WTC11 (cell line): ENCODE data around the gene SLC25A23. TPM values are rescaled to one million over a fixed set of nuclear protein-coding genes. Genes with fewer than 3 reads are reported as not detected.

Experiments used
- ATAC-seq: fragments of 200-7000 bp; cut with Tn5 transposase; 2 replicates; pipeline ENCODE4 v1.10.0; 2021; ENCODE audit warnings: mild to moderate bottlenecking, moderate library complexity
- CTCF ChIA-PET: fragments of 300-600 bp; sonication (Branson Sonifier 250); formaldehyde crosslinking; loops from one replicate; lab custom pipeline; 2021; ENCODE audit warnings: antibody characterized with exemption; lab: Charles Lee
- POLR2A ChIA-PET: fragments of 350-600 bp; sonication (Branson Sonifier 250); formaldehyde crosslinking; loops from one replicate; lab custom pipeline; 2021; ENCODE audit warnings: antibody characterized with exemption; lab: Charles Lee
- DNase-seq: peaks from one replicate; pipeline ENCODE4 v3.0.0; 2021; ENCODE audit warnings: low spot score
- H3K27ac Mint-ChIP-seq: 2 replicates; pipeline ENCODE4 v1.8.0; 2021; ENCODE audit warnings: mixed read lengths
- H3K27me3 Mint-ChIP-seq: 2 replicates; pipeline ENCODE4 v1.8.0; 2021; ENCODE audit warnings: low read depth, mild to moderate bottlenecking, moderate library complexity, mixed read lengths
- H3K36me3 Mint-ChIP-seq: 2 replicates; pipeline ENCODE4 v1.8.0; 2021; ENCODE audit warnings: mixed read lengths
- H3K4me1 Mint-ChIP-seq: 2 replicates; pipeline ENCODE4 v1.8.0; 2022; ENCODE audit warnings: mixed read lengths
- H3K4me3 Mint-ChIP-seq: 2 replicates; pipeline ENCODE4 v1.8.0; 2021; ENCODE audit warnings: mild to moderate bottlenecking, moderate library complexity, mixed read lengths
- H3K9me3 Mint-ChIP-seq: 2 replicates; pipeline ENCODE4 v1.8.0; 2021; ENCODE audit warnings: mixed read lengths
- AFF4 ChIP-seq: sonication (generic); formaldehyde crosslinking; IDR thresholded peaks from 2 replicates; pipeline ENCODE4 v1.8.1; 2023; ENCODE audit warnings: mild to moderate bottlenecking, missing genetic modification reagents, borderline replicate concordance
- FOXP4 ChIP-seq: sonication (generic); formaldehyde crosslinking; IDR thresholded peaks from 2 replicates; pipeline ENCODE4 v1.8.0; 2022; ENCODE audit warnings: mild to moderate bottlenecking, missing genetic modification reagents
- HMGXB4 ChIP-seq: sonication (generic); formaldehyde crosslinking; IDR thresholded peaks from 2 replicates; pipeline ENCODE4 v1.8.1; 2023; ENCODE audit warnings: mild to moderate bottlenecking, moderate library complexity, missing genetic modification reagents
- IRF1 ChIP-seq: sonication (generic); formaldehyde crosslinking; IDR thresholded peaks from 2 replicates; pipeline ENCODE4 v1.8.0; 2023; ENCODE audit warnings: missing genetic modification reagents
- JAZF1 ChIP-seq: fragments of 250-450 bp; sonication (Bioruptor Pico); IDR thresholded peaks from 2 replicates; pipeline ENCODE4 v1.9.0; 2021; ENCODE audit warnings: moderate library complexity, mild to moderate bottlenecking, inconsistent platforms
- JUN ChIP-seq: sonication (generic); formaldehyde crosslinking; IDR thresholded peaks from 2 replicates; pipeline ENCODE4 v1.8.0; 2023; ENCODE audit warnings: mild to moderate bottlenecking, missing genetic modification reagents
- MAX ChIP-seq: sonication (generic); formaldehyde crosslinking; IDR thresholded peaks from 2 replicates; pipeline ENCODE4 v1.8.0; 2022; ENCODE audit warnings: mild to moderate bottlenecking, missing genetic modification reagents
- NFATC4 ChIP-seq: fragments of 250-450 bp; sonication (Bioruptor Pico); IDR thresholded peaks from 2 replicates; pipeline ENCODE4 v1.9.0; 2021; ENCODE audit warnings: mild to moderate bottlenecking
- NFE2L1 ChIP-seq: sonication (generic); formaldehyde crosslinking; IDR thresholded peaks from 2 replicates; pipeline ENCODE4 v1.8.1; 2023; ENCODE audit warnings: missing genetic modification reagents
- NR1H2 ChIP-seq: sonication (generic); formaldehyde crosslinking; IDR thresholded peaks from 2 replicates; pipeline ENCODE4 v1.9.0; 2021; ENCODE audit warnings: mild to moderate bottlenecking, moderate library complexity, missing genetic modification reagents
- NR2C2 ChIP-seq: sonication (generic); formaldehyde crosslinking; IDR thresholded peaks from 2 replicates; pipeline ENCODE4 v1.8.0; 2022; ENCODE audit warnings: mild to moderate bottlenecking, missing genetic modification reagents
- PRDM15 ChIP-seq: sonication (generic); formaldehyde crosslinking; IDR thresholded peaks from 2 replicates; pipeline ENCODE4 v1.8.0; 2022; ENCODE audit warnings: missing genetic modification reagents
- TEAD1 ChIP-seq: sonication (generic); formaldehyde crosslinking; IDR thresholded peaks from 2 replicates; pipeline ENCODE4 v1.8.0; 2022; ENCODE audit warnings: mild to moderate bottlenecking, missing genetic modification reagents
- TEAD4 ChIP-seq: sonication (generic); formaldehyde crosslinking; IDR thresholded peaks from 2 replicates; pipeline ENCODE4 v1.8.0; 2022; ENCODE audit warnings: mild to moderate bottlenecking, missing genetic modification reagents
- ZNF423 ChIP-seq: fragments of 250-450 bp; sonication (Bioruptor Pico); IDR thresholded peaks from 2 replicates; pipeline ENCODE4 v2.1.2; 2022; ENCODE audit warnings: mild to moderate bottlenecking, moderate library complexity
- ZNF512 ChIP-seq: sonication (generic); formaldehyde crosslinking; IDR thresholded peaks from 2 replicates; pipeline ENCODE4 v1.8.1; 2022; ENCODE audit warnings: missing genetic modification reagents, borderline replicate concordance
- total RNA-seq: library from RNA; stranded (reverse); gene quantifications from 3 replicates; pipeline ENCODE4 v1.2.3, GENCODE V29; 2021

The SLC25A23 gene
- total RNA-seq, 1 experiment from 2014 or later, result 63.6 TPM

- Mint-ChIP-seq H3K27ac (no peak overlapping the region), H3K4me1 (no peaks in the 10 kb centered on the region), H3K9me3 (peaks cover 11% of the 10 kb centered on the region), H3K36me3 (no peaks in the 10 kb centered on the region), H3K4me3 (no peak overlapping the region), H3K27me3 (peaks cover 12% of the 10 kb centered on the region)
- DNase-seq (no peak), ATAC-seq (no peak)
- TF ChIP-seq NR1H2 (CRISPR knock-in tag) (no peak), TEAD4 (CRISPR knock-in tag) (no peak), JAZF1 (CRISPR knock-in tag) (no peak), NFE2L1 (CRISPR knock-in tag) (no peak), PRDM15 (CRISPR knock-in tag) (no peak), HMGXB4 (no peak), AFF4 (CRISPR knock-in tag) (no peak), JUN (no peak), IRF1 (CRISPR knock-in tag) (no peak), FOXP4 (CRISPR knock-in tag) (no peak), ZNF423 (no peak), TEAD1 (CRISPR knock-in tag) (no peak), NFATC4 (CRISPR knock-in tag) (no peak), NR2C2 (no peak), ZNF512 (CRISPR knock-in tag) (no peak), MAX (no peak)
- ChIA-PET POLR2A (no interaction called here), CTCF (no interaction called here)
Measured at GRCh38 chr19:6494438-6495036, 34.9 kb upstream of the SLC25A23 start.
